GM20431 (cell line): ENCODE data around the gene TDRD7.
"Not testable (repeated sequence)": the region's sequence is repeated elsewhere in the genome, so short reads cannot be mapped to it uniquely, and the experiment has no call there.

Experiments
- in situ Hi-C: fragments of 300-500 bp; cut with MseI, MboI; formaldehyde crosslinking; loops from one replicate; pipeline ENCODE4 v1.15.0; 2020; ENCODE audit warnings: low sequenced_read_pairs; ENCODE audit not compliant: unreplicated experiment

TDRD7 gene

DNA sequence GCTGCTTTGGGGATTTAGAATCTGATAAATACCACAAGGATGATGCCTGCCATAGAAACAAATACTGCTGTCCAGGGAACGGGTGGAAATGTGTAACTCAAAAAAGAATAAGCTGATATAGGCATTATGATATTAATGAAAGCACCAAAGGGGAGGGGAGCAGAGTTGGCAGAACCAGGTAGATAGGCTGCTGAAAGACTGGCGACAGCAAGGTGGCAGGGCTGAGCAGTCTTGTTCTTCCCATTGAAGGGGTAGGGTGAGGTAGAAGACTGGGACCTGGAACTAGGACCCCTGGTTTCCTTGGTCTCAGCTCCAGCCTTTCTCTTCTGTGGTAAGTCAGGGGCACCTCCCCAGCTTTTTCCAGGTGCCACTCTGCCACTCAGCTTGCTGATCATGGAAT lies 58.2 kb downstream of the TDRD7 start:
- in situ Hi-C loops = no loop called here

GRCh38 chr9:97473717-97474116 lies 61.8 kb downstream of the TDRD7 start:
- in situ Hi-C loops = no loop called here

DNA sequence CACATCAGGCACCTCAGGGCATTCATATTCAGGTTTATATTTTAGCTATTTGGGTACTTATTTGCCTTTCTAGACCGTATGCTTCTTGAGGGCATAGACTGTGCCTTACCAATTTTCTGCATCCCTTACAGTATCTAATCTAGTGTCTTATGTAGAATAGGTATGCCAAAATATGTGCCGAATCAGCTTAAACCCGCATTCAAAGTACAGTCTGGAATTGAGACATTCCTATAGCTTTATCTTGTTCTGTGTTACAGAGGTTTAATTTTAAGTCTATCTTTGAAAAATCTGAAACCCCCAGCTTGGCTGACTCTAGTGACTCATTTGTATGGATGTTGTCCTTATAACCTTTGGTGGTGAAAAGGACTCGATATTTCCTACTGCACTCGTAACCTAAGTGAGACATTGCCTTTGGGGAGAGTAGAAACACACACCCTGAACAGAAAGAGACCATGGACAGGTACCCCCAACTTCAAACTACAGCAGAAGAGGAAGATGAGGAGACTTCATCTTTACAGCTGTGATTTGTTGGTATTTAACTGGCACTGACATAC lies 62.6 kb downstream of the TDRD7 start:
- in situ Hi-C loops = no loop called here

DNA sequence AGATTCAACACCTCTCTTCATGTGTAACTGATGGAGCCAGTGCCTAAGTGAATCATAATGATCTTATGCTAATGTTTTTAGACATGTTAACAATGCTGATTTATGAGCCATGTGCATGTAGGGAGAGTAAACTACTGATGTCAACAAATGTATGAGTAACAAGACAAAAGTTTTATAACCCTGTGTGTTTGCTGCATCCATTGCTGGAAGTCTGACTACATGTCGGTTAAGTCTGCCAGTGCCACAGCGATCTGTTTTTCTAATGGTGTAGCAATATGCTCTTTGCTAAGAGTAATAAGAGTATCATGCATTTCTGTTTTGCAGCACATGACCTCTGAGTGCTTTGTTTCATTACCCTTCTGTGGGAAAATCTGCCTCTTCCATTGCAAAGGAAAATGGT lies 63.2 kb downstream of the TDRD7 start:
- in situ Hi-C loops = no loop called here

DNA sequence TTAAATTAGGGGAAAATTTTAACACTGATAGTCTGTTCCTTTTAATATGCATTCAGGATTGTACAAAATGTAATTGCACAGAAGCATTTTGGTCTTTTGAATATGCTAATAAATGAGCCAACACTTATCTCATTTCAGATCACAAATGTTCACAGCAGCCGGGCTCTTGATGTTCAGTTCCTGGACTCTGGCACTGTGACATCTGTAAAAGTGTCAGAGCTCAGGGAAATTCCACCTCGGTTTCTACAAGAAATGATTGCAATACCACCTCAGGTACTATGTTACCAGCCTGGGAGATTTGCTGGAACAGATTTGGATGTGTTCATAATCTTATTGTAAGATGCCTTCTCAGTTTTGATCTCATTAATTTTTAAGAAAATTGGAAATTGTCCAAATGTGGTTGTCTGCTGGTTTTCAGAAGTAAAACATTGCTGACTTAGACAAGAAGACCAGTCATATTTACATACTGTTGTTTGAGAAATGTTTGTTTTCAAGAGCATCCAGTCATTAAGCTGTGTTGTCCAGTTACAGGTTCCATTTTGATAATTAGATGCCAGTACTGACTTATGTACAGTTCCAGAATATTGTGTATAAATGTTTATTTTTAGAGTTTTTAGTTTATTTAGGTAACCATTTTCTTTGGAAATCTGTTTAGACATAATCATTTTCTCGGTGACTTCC lies 66.5 kb downstream of the TDRD7 start:
- in situ Hi-C loops = no loop called here

GRCh38 chr9:97479496-97480159 lies 67.7 kb downstream of the TDRD7 start:
- in situ Hi-C loops = no loop called here

GRCh38 chr9:97480174-97480573 lies 68.3 kb downstream of the TDRD7 start:
- in situ Hi-C loops = no loop called here

DNA sequence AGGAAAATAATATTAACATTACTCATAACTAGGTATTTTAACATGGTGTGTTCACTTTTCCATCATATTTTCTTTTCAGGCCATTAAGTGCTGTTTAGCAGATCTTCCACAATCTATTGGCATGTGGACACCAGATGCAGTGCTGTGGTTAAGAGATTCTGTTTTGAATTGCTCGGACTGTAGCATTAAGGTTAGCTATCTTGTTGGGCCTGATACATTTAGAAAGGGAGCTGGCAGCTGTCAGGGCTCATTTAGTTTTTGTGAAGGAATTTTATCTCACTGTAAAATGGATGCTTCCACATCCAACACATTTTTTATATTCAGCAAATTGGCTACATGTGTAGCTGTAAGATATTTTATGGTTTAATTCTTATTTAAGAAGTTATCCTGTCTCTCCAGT lies 68.9 kb downstream of the TDRD7 start:
- in situ Hi-C loops = no loop called here

GRCh38 chr9:97484134-97484533 lies 72.2 kb downstream of the TDRD7 start:
- in situ Hi-C loops = no loop called here

GRCh38 chr9:97487107-97487506 lies 75.2 kb downstream of the TDRD7 start:
- in situ Hi-C loops = no loop called here

DNA sequence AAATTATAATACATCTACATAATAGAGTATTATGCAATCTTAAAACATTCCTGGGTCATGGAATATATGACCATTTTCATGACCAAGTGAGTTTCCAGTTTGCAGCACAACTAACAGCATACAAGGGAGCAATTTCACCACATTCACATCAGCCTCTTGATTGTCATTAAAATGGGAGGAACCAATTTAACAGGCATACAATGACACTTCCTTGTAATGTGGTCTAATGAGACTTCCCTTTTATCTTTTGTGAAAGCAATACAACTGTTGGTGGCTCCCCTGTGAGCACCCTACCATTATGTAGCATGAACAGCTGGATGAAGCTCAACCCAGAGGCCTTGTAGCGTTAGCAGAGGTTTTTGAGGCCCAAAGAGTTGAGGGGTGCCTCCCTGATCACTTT lies 76.0 kb downstream of the TDRD7 start:
- in situ Hi-C loops = no loop called here

DNA sequence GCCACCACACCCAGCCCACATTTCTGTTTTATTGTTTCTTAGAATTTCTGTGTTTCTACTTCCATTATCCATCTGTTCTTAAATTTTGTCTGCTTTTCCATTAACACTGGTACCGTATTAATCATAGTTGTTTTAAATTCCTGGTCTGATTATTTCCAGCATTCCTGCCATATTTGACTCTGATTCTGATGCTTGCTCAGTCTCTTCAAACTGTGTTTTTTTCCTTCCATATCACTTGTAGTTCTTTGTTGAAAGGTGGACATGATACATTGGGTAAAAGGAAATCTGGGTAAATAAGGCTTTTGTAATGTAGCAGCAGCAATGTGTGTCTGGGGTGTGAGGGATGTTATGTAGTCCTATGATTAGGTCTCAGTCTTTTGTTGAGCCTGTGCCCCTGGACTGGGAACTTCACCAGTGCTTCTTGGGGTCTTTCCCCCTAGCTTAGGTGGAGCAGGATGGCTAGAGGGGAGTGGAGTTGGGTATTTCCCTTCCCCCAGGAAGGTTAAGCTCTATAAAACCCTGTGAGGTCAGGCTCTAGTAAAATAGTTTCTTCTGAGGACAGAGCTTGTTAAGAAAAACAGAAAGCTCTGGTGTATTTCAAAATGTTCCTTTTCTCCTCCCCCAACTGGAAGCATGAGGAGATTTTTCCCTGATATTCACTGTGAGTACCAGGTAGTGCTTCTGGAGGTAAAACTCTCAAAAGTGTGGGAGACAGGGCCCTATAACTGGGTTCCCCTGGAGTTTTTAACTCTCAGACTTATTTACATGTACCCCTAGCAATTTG lies 79.5 kb downstream of the TDRD7 start:
- in situ Hi-C loops = no loop called here

GRCh38 chr9:97497558-97498375 lies 85.9 kb downstream of the TDRD7 start:
- in situ Hi-C loops = not testable (repeated sequence)

DNA sequence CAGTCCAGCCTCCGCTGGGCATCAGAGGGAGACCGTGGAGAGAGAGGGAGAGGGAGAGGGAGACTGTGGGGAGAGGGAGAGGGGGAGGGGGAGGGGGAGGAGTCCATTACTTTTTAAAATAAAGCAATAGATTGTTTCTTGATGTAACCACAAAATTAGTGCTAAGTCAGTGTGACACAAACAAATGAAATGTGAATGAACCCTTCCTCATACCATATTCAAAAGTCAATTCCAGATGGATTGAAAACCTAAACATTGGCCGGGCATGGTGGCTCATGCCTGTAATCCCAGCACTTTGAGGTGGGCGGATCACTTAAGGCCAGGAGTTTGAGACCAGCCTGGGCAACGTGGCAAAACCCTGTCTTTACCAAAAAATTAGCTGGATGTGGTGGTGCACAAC lies 87.0 kb downstream of the TDRD7 start:
- in situ Hi-C loops = not testable (repeated sequence)

DNA sequence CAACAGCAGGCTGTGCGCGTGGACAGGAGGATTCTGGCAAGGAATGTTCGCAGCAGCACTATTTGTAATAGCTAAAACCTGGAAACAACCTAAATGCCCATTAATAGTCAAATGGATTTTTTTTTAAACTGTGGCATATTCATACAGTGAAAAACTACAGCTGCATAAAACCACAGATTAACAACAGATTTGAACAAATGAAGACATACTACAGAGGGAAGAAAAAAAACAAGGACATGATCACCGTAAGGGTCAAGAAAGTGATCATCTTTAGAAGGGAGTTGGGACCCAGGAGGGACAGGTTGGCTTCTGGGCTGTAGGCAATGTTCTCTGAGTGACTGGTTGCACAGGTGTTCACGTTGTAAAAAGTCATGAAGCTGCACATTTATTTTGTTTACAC lies 88.4 kb downstream of the TDRD7 start:
- in situ Hi-C loops = no loop called here

DNA sequence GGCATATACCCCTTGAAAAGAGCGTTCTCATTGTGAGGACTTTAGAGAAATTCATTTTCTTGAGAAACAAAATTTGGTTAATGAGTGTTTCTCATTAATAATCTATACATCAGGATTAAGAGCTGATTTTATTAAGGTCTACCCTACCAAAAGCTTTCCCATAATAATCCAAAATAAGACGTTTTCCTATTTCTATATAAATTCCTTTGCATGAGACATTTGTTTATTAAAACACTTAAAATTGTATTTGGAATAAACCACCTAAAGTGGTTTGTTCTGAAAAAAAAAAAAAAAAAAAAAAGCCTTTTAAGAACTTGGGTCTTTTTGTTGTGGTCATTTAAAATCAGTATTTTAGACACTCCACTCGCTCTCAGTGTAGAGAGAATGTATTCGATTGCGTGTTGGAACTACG lies 88.9 kb downstream of the TDRD7 start:
- in situ Hi-C loops = no loop called here

- in situ Hi-C loops = no loop called here
These were observed 89.5 kb downstream of the TDRD7 start, which contains the start of gene TMOD1 for GRCh38 chr9:97501177-97501971. Gene TMOD1, plus strand, starts transcription at chr9:97501666. Its CDS starts 22,523 bp downstream, at chr9:97524189.

DNA sequence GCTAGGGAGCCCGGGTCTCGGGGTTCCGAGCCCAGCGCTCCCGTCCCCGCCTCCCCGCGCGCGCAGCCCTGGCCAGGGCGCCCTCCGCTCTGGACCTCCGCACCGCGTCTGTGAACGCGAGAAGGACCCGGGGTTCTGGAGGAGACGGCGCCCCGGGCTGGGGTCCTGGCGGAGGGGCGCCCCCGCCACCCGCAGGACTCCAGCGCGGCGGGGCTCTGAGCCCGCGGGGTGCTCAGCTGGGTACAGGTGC lies 90.0 kb downstream of the TDRD7 start:
- in situ Hi-C loops = no loop called here

GRCh38 chr9:97502222-97502983 lies 90.5 kb downstream of the TDRD7 start:
- in situ Hi-C loops = no loop called here
